CD4-positive, alpha-beta T cell treated with Interleukin-6 for 4 hours (primary cell): ENCODE measurements around the gene MORN1.

ENCODE experiments used
- DNase-seq: peaks from one replicate; pipeline ENCODE4 v3.0.0-alpha.2; 2020; ENCODE audit warnings: mixed read lengths

Gene MORN1

GRCh38 chr1:2418791-2419320 is 27.5 kb upstream of the MORN1 start:
- DNase-seq = no peak

DNA sequence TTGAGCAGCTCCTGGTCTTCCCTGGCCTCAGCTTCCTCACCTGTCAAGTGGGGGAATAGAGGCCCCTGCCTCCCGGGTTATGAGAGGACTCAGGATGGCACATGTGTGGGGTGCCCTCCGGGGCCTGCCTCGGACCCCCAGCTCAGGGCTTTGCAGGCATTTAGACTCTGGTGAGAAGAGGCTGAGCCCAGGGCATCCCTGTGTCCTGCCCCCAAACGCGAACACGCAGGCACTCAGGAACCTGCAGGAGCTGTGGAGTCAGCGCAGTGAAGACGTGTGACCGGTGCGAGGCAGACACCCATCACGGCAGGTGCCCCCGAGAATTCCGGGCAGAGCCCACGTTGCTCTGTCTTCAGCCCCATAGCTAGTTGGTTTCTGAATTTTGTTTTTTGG is 26.5 kb upstream of the MORN1 start:
- no peak for DNase-seq

GRCh38 chr1:2417083-2417832 is 25.9 kb upstream of the MORN1 start:
- DNase-seq = no peak

DNA sequence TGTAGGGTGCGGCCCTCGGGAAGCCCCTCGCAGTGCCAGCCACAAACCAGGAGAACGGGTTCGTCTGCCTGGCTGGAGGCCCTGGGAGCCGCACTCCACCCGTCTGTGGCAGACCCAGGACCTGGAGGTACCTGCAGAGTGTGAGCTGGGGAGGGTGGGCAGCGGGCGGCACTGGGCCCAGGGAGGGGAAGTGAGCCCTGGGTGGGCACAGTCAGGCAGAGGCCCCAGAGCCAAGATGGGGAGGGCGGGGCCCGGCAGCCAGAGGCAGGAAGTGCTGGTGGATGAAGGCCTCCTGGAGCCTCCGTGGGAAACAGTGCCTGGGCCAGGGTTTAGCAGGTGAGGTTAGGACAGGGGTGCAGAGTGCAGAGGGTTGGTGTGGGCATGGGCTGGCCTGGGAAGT is 25.0 kb upstream of the MORN1 start:
- DNase-seq = peak; percentile 63

DNA sequence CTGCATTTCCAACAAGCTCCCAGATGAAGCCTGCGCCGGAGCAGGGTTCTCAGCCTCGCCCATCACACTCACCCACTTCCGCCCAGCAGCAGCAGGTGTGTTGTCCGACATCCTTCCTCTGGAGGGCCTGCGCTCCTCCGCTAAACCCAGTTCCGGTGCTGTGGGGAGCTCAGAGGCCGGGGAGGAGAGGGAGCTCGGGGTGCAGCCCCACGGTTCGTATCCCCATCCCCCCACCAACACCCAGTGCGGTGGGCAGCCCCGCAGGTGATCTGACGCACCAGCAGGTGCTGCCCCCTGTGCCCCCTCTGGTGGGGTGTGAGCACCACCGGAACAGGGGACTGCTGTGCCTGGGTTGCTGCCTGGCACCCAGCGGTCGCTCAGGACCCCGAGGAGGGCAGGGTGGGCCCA is 24.5 kb upstream of the MORN1 start:
- DNase-seq = peak; percentile 66

DNA sequence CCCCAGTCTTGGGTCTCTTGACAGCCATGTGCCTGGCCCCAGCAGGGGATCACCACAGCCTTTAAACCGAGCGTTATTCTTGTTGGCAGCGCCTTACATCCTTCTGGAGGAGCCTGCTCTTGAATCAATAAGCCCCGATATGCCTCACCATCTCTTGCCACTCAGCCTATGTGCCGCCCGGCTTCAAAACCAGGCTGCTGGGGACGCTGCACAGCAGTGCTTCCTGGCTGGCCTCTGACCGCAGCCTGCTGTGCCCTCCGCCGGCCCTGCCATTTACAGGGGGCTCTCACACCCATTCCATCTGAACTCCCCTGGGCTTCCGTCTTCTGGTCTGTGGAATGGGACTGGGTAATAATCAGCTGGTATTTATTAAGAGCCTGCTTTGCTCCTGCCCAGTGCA is 24.0 kb upstream of the MORN1 start:
- peak; percentile 20 for DNase-seq

DNA sequence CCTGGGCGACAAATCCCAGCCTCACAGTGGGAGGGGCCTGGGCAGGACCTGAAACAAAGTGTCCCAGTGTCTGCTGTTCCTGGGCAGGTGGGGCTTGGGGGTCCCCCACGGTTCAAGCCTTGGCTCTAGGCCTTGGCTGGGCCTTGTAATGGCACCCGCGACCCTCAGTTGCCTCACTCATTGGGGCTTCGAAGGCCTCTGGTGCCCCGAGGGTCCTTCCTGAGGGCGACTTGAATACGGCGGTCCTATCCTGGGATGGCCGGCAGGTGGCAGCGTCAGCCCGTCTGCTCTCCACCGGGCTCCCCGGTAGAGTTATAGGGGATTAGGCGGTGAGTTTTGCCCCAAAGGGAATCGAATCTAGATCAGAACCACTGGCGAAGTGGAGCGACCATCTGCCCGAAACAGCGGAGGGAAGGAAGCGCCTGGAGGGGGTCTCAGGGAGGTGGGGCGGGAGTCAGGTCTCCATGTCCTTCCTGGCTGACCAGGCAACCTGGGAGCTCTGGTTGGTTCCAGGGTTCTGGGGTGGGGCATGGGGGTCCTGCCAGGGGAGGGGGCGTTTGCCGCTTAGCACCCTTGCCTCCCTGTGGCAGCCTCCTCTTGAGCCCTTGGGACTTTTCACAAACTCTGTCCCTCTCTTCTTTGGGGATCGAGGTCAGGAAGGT is 23.1 kb upstream of the MORN1 start:
- peak; percentile 87 for DNase-seq

DNA sequence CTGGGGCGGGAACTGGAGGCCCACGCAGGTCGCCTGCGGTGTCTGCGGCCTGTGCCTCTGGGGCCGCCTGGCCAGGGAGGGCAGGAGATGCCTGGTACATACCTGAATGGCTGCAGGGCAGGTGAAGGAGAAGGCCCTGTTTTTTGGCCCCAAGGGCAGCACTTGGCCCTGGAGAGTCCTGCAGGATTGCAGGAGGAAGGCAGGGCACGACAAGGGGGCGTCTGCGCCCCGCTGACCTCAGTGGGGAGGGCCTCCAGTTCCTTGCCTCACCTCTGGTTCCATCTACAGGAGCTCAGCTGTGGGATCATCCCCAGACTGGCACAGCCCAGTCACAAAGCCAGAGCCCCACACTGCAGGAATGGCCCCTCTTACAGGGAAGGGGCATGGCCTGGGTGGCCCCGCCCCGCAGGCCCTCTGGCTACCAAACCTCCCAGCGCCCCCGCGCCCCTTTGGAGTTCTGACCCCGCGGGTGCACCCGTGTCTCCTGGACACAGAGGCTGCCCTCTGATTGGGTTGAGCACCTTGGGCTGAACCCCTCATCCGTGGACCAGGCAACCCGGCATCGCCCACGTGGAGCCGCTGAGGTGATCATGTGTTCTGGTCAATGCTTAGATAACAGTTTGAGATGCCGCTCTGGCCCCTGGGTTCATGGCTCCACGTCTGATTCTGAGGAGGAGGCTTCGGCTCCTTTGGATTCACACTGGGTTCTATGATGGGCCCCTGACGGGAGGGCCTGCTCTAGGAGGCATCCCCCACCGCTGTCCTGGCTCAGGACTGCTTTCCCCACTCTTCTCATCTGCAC is 22.3 kb upstream of the MORN1 start:
- no peak for DNase-seq

DNA sequence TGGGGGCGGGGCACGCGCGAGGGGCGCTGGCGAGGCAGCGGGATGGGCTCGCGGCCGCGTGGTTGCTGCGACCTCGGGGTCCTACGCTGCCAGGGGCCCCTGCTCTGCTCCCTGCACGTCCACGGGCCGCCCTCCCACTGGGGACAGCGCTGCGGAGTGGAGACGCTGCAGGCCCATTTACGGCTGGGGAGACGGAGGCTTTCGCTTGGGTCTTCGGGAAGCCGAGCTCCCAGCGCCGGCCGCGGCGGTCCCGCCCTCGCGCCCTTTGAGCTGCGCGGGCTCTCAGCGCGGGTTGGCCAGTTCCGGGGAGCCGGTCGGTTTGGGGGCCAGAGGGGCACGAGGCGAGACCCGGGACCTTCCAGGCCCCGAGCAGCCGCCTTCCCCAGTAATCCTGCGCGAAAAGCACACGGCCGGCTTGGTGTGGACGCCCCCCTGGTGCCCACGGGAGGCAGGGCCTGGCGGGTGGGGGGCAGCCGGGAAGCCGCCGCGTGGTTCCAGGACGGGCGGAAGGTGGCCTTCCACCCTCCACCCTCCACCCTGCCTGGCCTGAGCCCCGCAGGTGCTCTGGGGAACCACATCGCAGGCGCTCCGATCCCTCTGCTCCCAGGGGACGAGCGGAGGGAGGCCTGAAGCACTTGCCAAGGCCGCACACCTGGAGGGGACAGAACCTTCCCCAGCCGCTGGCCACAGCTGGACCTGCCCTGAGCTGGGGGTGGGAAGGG is 21.6 kb upstream of the MORN1 start:
- DNase-seq = no peak

GRCh38 chr1:2412395-2412772 is 21.0 kb upstream of the MORN1 start, which contains the start of gene PEX10:
Gene PEX10, minus strand, starts transcription at chr1:2412564. Its CDS starts 62 bp downstream, at chr1:2412502.
- peak; percentile 99 for DNase-seq

DNA sequence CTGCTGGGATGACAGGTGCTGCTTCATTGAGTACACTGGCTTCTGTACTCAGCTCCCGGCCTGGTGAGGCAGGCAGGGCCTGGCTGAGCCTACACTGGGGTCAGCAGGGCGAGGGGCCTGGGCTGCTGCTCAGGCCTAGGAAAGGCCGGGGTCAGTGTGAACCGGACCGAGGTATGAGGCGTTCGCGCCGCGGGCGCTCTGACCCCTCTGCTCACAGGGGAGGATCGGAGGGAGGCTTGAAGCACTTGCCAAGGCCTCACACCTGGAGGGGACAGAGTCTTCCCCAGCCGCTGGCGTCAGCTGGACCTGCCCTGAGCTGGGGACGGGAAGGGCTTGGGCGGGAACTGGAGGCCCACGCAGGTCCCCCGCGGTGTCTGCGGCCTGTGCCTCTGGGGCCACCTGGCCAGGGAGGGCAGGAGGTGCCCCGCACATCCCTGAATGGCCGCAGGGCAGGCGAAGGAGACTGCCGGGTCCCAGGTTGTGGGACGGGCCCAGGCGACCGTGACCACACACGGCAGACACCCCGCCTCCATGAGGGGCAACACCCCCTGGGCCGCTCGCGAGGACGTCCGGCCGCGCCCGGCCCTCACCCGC is 20.5 kb upstream of the MORN1 start:
- DNase-seq = no peak

- no peak for DNase-seq
These were observed 18.4 kb upstream of the MORN1 start for GRCh38 chr1:2409745-2410144.

- no peak for DNase-seq
These were observed 17.5 kb upstream of the MORN1 start for GRCh38 chr1:2408859-2409276.

GRCh38 chr1:2408456-2408855 is 17.1 kb upstream of the MORN1 start:
- DNase-seq = no peak

GRCh38 chr1:2407991-2408275 is 16.6 kb upstream of the MORN1 start:
- no peak for DNase-seq

DNA sequence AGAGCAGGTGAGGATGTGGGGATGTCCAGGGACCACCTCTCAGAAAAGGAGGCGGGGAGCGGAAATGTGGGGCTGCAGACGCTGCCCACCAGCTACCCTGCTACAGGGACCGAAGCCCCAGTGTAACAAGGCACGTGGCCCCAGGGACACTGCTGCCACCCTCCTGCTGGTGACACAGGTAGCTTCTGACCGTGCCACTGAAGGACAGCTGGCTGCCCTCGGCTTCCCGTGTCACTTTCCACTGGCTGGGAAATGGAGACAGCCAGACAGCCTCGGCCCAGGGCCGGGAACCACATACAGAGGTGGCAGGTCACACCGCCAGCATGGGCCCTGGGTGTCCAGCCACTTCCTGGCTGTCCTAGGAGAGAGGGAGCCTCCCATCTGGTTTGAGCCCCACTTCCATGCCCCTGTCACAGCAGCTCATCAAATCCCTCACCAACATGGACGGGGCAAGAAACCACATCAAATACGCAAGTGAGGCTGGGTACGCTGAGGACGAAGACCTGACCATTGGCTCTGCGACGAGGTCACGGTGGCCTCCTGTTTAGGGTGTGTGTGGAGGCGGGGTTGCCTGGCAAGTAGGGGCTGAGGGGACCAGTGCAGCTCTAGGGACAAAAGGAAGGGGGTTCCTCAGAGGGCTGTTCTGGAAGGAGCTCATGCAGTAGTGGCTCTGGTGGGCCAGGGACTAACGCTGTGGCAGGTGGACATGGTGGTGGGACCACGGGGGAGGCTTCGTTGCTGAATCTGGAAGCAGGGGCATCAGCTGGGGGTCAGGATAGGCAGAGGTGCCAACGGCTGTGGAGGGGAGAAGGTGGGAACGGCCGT is 16.0 kb upstream of the MORN1 start:
- DNase-seq = no peak

- DNase-seq = no peak
These were observed 15.2 kb upstream of the MORN1 start for GRCh38 chr1:2406451-2407041.

- DNase-seq = no peak
These were observed 14.4 kb upstream of the MORN1 start for GRCh38 chr1:2405588-2406295.

- no peak for DNase-seq
These were observed 13.6 kb upstream of the MORN1 start for GRCh38 chr1:2404890-2405511.
